HUES64 (cell line): ENCODE data around the gene PARD6B.
A peak's percentile ranks its signal among the peaks of the same experiment; 100 is the strongest.
"Not testable (repeated sequence)": the region's sequence is repeated elsewhere in the genome, so short reads cannot be mapped to it uniquely, and the experiment has no call there.

Experiments
- H3K27ac ChIP-seq: 2 replicates; pipeline ENCODE4 v1.7.0; 2013; ENCODE audit warnings: low read depth, low read length, inconsistent platforms
- H3K27me3 ChIP-seq: 2 replicates; pipeline ENCODE4 v1.6.1; 2013; ENCODE audit warnings: mild to moderate bottlenecking, low read length; ENCODE audit not compliant: insufficient read depth
- H3K36me3 ChIP-seq: 2 replicates; pipeline ENCODE4 v1.6.1; 2013; ENCODE audit warnings: mild to moderate bottlenecking, low read length; ENCODE audit not compliant: insufficient read depth
- H3K4me1 ChIP-seq: 2 replicates; pipeline ENCODE4 v1.6.1; 2013; ENCODE audit warnings: mild to moderate bottlenecking, low read length, moderate library complexity; ENCODE audit not compliant: insufficient read depth
- H3K4me3 ChIP-seq: 2 replicates; pipeline ENCODE4 v1.5.1; 2013; ENCODE audit warnings: mild to moderate bottlenecking, low read length, moderate library complexity
- H3K9ac ChIP-seq: 2 replicates; pipeline ENCODE4 v1.6.1; 2013; ENCODE audit warnings: mild to moderate bottlenecking, low read depth, low read length
- H3K9me3 ChIP-seq: 2 replicates; pipeline ENCODE4 v1.6.1; 2013; ENCODE audit warnings: low read depth, low read length; ENCODE audit not compliant: insufficient read depth
- WGBS: fragments of 150-250, 120-280 bp; methylation state at CpG from one replicate; pipeline ENCODE4 v1.1.7; 2013; ENCODE audit warnings: missing lambda C conversion rate; 5-methylcytosine and 5-hydroxymethylcytosine counted together

The PARD6B gene

DNA sequence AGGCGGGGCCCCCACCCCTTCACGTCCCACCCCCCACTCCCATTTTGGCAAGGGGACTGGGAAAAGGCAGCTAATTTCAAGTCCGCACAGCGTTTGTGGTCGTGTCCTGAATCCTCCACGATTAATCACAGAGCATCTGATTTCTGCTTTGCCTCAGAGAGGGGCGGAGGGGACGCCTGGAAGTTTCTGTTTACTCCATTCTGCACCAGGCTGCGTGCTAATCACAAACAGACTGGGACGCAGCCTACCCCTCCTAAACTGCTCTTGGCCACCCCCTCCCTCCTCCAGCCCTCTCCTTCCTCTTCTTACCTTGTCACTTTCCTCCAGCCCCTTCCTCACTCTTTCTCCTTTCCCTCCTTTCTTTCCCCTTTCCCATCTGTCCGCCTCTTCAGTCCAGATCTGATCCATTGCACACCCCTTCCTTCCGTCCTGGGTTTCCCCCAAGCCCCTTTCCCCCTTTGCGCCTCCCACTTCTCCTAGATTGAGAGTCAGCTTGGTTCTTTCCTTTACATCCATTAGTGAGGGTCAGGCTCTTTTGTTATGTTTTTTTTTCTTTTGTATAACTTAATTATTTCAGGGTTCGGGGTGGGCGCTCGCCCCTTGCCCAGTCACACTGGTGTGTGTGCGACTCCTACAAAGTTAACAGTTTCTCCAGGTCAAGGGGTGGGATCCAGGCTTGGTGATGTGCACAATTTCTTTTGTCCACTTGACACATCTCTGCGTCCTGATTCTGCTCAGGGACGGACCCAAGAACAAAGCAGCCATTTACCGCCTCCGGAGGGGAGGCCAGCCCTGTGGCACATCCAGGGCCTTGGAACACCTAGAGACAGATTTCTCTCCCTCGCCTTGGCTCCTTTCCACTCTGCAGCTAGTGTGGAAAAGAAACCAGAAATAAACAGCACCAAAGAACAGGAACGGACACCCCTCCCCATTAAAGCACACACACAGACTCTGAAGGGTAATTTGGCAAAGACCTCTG lies 39.5 kb upstream of the PARD6B start:
- Histone ChIP-seq H3K4me1 (peaks cover 24% of the 10 kb centered on the region), H3K36me3 (no peaks in the 10 kb centered on the region), H3K4me3 (peak overlapping the region; percentile 57), H3K27ac (peak overlapping the region; percentile 1; the same call in 1 of the 2 replicates), H3K27me3 (peaks cover 4% of the 10 kb centered on the region; the same call in 1 of the 2 replicates), H3K9ac (peak overlapping the region; percentile 26; the same call in 1 of the 2 replicates), H3K9me3 (no peaks in the 10 kb centered on the region)
- 15% methylated on average over 23 of the region's 23 CpGs for WGBS

DNA sequence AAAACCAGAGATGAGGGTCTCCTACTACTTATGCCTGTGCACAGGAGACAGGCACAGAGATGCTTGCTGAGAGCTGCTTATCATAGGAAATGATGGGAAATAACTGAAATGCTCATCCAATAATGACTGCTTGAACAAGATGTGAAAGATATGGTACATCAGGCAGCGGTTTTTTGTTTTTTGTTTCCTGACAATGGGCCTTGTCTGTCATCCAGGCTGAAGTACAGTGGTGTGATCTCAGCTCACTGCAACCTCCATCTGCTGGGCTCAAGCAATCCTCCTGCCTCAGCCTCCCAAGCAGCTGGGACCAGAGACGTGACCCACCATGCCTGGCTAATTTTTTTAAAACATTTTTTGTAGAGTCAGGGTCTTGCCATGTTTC lies 38.8 kb upstream of the PARD6B start:
- H3K27ac ChIP-seq = no peak overlapping the region
- peak overlapping the region; percentile 57; the same call in 1 of the 2 replicates for H3K4me3 ChIP-seq
- 0 out of 2 replicates have a peak overlapping the region, but pooled peaks have one; percentile 26 for H3K9ac ChIP-seq
- no peaks in the 10 kb centered on the region for H3K9me3 ChIP-seq
- H3K4me1 ChIP-seq = peaks cover 24% of the 10 kb centered on the region
- WGBS = 83% methylated on average over 2 of the region's 2 CpGs
- H3K36me3 ChIP-seq = no peaks in the 10 kb centered on the region
- peaks cover 4% of the 10 kb centered on the region; the same call in 1 of the 2 replicates for H3K27me3 ChIP-seq

DNA sequence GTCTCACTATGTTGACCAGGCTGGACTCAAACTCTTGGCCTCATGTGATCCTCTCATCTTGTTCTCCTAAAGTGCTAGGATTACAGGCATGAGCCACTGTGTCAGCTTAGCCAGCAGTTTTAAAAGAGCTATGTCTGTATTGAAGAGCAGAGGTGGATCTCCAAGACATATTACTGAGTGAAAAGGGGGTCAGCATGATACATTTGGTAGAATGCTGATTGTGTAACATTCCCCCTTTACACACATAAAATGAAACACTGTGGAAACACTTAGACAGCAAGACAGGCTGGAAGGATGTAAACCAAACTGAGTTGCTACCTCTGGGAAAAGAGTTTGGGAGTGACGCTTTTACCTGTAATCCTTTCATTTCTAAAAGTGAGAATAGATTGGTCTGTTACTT lies 38.4 kb upstream of the PARD6B start:
- no peak overlapping the region for H3K9ac ChIP-seq
- no peaks in the 10 kb centered on the region for H3K9me3 ChIP-seq
- peaks cover 24% of the 10 kb centered on the region for H3K4me1 ChIP-seq
- H3K36me3 ChIP-seq = no peaks in the 10 kb centered on the region
- H3K27me3 ChIP-seq = peaks cover 4% of the 10 kb centered on the region; the same call in 1 of the 2 replicates
- no peak overlapping the region for H3K4me3 ChIP-seq
- WGBS = 89% methylated on average over 1 of the region's 1 CpG
- no peak overlapping the region for H3K27ac ChIP-seq

DNA sequence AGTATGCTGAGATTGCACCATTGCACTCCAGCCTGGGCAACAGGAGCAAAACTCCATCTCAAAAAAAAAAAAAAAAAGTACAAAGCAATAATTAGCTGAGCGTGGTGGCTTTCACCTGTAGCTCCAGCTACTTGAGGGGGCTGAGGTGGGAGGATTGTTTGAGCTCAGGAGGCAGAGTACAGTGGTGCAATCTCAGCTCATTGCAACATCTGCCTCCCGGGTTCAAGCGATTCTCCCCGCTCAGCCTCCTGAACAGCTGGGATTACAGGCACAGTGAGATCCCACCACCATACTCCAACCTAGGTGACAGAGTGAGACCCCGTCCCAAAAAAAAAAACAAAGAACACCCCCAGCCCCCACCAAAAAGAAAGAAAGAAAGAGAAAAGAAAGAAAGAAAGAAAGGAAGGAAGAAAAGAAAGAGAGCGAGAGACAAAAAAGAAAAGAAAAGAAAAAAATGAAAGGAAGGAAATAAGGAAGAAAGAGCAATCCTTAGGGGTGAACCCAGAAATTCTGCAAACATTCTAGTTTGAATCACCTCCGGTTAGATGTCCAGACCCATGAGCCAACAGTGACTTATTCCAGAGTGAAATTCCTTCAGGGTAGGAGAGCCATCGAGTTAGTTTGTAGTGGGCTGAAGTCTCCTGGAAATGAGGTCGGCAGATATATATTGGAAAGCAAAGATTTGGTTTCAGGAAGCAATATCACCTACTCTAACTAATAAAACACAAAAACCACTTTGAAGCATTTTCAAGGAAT lies 36.8 kb upstream of the PARD6B start:
- no peaks in the 10 kb centered on the region for H3K36me3 ChIP-seq
- H3K9me3 ChIP-seq = no peaks in the 10 kb centered on the region
- 94% methylated on average over 8 of the region's 9 CpGs for WGBS
- peaks cover 4% of the 10 kb centered on the region; the same call in 1 of the 2 replicates for H3K27me3 ChIP-seq
- H3K27ac ChIP-seq = no peak overlapping the region
- peaks cover 22% of the 10 kb centered on the region for H3K4me1 ChIP-seq
- H3K9ac ChIP-seq = no peak overlapping the region
- no peak overlapping the region for H3K4me3 ChIP-seq

DNA sequence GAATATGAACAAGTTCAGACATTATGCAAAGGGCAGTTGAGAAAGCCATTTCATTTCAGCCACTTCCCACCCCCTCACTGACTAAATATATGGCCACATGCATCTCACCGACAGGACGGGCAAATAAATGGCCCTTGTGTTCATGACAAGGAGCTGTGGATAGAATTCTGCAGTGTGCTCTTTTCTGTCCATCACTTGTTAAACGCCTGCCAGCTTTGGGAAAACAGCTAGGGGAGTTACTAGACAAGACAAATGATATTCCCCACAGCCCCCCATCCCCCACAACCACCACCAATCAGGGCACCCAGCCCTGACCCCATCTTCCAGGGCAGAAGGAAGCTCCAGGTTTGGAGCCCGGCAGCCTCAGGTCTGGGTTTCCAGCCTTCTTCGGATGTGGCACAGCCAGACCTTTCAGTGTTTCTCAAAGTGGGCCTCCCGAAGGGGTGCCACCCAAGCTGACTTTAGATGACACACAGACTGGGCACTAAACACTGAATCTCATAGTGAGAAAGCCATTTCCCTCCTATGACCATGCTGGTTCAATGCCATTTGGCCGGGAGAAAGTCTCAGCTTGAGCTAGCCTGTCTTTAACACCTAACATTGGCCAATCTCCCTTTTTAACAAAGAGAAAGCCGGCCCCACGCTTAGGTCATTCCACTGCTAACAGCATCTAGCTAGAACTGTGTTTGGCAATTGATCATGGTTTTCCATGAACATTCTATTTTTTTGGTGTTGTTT lies 36.1 kb upstream of the PARD6B start:
- no peak overlapping the region for H3K27ac ChIP-seq
- no peak overlapping the region for H3K9ac ChIP-seq
- no peaks in the 10 kb centered on the region for H3K9me3 ChIP-seq
- H3K27me3 ChIP-seq = peaks cover 4% of the 10 kb centered on the region; the same call in 1 of the 2 replicates
- no peaks in the 10 kb centered on the region for H3K36me3 ChIP-seq
- H3K4me3 ChIP-seq = no peak overlapping the region
- H3K4me1 ChIP-seq = peaks cover 15% of the 10 kb centered on the region
- WGBS = 79% methylated on average over 9 of the region's 9 CpGs

DNA sequence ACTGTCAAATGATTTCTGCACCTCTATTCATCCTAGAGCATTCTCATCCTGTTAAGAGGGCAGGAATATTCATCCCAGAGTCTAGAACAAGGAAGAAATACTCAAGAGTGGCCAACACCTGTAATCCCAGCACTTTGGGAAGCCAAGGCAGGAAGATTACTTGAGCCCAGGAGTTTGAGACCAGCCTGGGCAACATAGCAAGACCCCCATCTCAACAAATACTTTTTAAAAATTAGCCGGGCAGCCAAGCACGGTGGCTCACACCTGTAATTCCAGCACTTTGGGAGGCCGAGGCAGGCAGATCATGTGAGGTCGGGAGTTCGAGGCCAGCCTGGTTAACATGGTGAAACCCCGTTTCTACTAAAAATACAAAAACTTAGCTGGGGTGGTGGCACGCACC lies 33.1 kb upstream of the PARD6B start:
- H3K4me3 ChIP-seq, H3K9ac ChIP-seq, H3K36me3 ChIP-seq, H3K9me3 ChIP-seq, H3K27ac ChIP-seq, H3K27me3 ChIP-seq: not testable (repeated sequence)
- WGBS = 96% methylated on average over 7 of the region's 7 CpGs
- H3K4me1 ChIP-seq = peaks cover 12% of the 10 kb centered on the region

DNA sequence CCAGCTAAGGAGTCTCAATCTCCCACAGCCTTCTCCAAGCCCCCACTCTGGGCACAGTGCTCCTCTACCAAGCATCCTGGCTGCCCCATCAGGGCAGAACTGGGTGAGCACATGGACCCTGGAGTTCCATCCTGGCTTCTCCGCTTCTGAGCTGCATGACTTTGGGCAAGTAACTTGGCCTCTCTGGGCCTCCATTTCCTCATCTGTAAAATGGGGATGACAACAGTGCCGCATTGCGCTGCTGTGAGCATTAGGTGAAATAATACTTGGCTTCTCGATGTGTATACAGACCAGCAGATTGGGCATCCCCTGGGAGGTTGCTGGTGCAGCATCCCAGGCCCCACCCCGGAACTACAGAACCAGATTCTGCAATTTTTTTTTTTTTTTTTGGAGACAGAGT lies 31.7 kb upstream of the PARD6B start:
- H3K36me3 ChIP-seq = no peaks in the 10 kb centered on the region
- no peaks in the 10 kb centered on the region for H3K27me3 ChIP-seq
- no peak overlapping the region for H3K9ac ChIP-seq
- peaks cover 11% of the 10 kb centered on the region for H3K4me1 ChIP-seq
- no peaks in the 10 kb centered on the region for H3K9me3 ChIP-seq
- no peak overlapping the region for H3K4me3 ChIP-seq
- H3K27ac ChIP-seq = no peak overlapping the region
- 97% methylated on average over 5 of the region's 5 CpGs for WGBS

DNA sequence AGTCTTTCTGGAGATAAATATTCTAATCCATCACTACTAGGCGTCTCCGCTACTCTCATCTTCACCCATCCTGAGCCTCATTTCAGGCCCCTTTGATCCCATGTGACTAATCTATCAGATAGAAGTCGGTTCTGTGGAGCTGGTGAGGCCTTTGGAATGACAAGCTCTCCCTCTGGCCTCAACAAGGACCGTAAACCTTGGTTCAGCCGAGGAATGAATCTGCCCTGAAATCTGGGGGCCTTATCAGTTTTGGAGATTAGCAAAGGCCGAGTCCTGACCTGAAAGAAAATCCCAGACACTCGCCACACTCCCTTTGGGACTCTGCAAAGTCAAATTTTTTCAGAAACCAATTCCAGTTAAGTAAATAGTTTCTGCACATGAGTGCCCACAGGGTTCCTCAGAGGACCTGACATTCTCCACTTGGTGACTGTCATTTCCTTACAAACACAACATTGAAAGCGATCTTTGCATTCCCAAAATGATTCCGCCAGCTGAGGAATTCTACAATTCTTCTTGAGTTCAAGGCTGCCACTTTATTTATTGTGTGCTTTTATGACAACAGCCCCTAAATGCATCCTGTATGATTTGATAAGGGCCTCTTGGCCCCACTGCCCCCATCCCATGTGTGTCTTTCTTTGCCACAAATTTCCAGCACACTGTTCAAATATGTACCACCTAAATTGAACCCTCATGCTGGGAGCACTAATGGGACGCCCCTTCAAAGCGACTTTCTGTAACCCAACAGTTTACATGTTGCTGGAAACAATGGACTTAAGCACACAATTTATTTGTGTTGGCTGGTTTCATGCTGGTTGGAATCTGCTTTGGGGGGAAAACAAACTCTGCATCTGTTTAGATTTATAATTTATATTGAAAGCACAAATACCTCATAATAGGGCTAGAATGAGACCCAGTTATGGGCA lies 30.1 kb upstream of the PARD6B start:
- Histone ChIP-seq H3K4me1 (peaks cover 6% of the 10 kb centered on the region), H3K27ac (no peak overlapping the region), H3K4me3 (no peak overlapping the region), H3K36me3 (no peaks in the 10 kb centered on the region), H3K27me3 (no peaks in the 10 kb centered on the region), H3K9ac (no peak overlapping the region), H3K9me3 (no peaks in the 10 kb centered on the region)
- 81% methylated on average over 11 of the region's 11 CpGs for WGBS

DNA sequence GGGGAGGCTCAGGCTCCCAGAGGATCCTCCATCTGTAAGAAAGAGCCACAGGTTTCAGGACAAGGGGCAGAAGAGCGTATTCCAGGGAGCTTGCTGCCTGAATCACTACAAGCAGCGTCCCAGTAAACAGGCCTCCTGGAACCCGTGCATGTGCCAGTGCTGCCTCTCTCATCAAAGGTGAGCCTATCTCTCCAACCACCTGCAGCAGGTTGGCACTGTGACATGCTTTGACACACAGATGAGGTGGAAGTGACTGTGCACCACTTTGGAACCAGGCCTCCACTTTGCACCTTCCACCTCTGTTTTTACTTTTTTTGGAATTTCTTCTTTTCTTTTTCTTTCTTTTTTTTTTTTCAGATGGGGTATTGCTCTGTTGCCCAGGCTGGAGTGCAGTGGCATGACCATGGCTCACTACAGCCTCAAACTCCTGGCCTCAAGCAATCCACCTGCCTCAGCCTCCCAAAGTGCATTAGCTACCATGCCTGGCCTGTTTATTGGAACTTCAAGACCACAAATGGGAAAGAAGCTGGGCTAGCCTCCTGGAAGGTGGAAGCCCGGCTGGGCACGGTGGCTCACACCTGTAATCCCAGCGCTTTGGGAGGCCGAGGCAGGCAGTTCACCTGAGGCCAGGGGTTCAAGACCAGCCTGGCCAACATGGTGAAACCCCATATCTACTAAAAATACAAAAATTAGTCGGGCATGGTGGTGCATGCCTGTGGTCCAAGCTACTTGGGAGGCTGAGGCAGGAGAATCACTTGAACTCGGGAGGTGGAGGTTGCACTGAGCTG lies 27.5 kb upstream of the PARD6B start:
- H3K9ac ChIP-seq, H3K36me3 ChIP-seq: not testable (repeated sequence)

More for the DNA sequence above, 27.5 kb upstream of the PARD6B start:
- not testable (repeated sequence) for H3K27me3 ChIP-seq, H3K9me3 ChIP-seq, H3K27ac ChIP-seq, H3K4me1 ChIP-seq, H3K4me3 ChIP-seq
- 91% methylated on average over 9 of the region's 9 CpGs for WGBS
